ENCODE results near the gene TLL2.

The TLL2 gene

DNA sequence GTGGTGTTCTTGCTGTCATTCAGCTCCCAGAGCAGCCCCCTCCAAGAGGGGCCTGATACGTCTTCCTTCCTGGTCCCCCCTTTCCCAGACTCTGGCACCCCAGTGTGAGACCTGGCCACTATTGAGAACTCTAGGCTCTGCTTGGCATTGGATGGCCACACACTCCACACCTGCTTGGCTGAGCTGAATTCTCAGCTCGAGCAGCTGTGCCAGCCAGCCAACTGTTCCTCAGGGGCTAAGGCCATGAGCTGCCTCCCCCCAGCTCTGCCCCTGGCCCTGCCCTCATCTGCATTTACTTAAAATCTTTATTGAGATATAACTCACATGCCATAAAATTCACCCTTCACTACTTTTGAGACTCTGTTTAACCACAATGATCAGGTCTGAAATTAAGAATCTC, 6.7 kb downstream of the TLL2 start:
- no peak for DNase-seq (ENCODE audit: low spot score)

DNA sequence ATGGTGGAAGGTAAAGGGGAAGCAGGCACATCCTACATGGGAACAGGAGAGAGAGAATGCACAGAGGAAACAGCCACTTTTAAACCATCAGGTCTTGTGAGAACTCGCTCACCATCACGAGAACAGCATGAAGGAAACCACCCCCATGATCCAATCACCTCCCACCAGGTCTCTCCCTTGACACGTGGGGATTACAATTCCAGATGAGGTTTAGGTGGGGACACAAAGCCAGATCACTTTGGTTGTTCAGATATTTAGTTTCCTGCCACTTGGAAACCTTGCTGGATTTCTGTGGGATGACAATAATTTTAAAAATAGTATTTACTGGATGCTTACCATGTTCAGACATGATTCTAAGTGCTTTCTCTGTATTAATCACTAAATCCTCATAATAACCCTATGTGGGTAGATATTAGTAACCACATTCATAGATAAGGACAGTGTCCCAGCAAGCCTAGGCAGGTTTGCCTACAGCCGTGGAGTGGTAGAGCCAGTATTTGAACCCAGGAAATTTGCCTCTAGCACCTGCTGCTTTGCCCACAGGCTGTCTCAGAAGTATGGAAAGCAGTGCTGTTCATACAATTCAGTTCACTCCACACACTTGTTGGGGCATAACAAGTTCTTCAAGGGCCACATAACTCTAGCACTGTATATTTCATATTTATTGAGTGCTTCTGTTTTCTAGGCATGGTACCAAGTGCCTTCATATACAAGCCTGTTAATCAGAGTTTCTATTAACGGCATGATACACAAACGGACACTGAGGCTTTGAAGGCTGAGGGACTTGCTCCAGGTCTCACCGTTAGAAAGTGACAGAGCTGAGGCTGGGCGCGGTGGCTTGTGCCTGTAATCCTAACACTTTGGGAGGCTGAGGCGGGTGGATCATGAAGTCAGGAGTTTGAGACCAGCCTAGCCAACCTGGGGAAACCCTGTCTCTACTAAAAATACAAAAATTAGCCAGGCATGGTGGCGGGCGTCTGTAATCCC, 8.3 kb downstream of the TLL2 start:
- DNase-seq (ENCODE audit: low spot score) = no peak

DNA sequence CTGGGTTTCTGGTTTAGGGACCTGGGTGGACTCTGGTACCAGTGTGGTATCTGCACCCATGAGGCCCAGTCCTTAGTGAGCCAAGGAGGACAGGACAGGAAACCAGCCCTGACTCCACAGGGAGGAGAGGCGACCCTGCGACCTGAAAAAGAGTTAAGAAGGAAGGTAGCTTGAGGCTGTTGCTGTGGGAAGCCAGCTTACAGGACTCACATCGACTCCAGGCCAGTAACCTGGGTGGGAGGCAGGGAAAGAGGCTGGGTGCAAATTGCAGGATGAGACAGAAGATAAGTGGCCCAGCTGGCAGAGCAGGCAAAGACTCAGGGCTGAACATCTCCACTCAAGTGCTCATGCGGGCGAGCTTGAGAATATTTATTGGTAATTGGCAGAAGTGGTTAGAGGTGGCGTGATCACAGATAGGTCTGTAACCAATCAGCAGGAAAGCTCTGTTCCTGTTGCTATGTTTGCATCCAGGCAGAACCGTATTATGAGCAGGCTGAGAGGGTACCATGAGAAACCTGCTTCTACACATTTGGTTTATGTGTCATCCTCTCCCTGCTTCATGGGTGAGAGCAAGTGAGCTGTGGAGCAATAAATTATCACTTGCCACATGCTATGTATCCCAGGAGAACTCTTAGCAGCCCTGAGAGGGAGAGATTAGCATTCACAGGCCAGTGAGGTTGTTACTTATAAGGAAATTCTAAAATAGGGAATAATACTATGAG, 11.0 kb downstream of the TLL2 start:
- DNase-seq (ENCODE audit: low spot score) = no peak

DNA sequence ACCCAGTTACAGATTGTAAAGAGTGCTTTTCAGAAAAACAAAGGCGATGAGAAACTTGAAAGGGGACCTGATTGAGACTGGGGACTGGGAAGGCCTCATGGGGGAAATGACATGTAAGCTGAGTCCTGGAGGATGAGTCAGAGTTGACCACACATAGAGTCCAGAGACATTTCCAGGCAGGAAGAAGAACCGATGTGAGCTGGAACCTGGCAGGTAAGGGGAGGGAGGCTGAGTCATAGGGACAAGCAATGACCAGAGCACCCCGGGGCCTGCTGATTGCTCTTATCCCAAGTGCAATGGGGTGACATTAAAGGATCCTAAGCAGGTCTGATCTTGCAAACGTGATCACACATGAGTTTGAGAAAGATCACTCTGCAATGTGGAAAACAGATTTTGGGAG, 11.7 kb downstream of the TLL2 start:
- no peak for DNase-seq (ENCODE audit: low spot score)

DNA sequence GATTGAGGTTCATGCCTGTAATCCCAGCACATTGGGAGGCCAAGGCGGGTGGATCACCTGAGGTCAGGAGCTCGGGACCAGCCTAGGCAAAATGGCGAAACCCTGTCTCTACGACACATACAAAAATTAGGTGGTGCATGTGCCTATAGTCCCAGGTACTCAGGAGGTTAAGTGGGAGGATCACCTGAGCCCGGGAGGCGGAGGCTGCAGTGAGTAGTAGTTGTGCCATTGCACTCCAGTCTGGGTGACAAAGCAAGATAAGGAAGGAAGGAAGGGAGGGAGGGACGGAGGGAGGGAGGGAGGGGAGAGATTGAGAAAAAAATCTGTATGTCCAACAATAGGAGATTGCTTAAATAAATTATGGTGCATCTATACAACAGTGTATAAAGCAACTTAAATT, 13.2 kb downstream of the TLL2 start:
- no peak for DNase-seq (ENCODE audit: low spot score)

DNA sequence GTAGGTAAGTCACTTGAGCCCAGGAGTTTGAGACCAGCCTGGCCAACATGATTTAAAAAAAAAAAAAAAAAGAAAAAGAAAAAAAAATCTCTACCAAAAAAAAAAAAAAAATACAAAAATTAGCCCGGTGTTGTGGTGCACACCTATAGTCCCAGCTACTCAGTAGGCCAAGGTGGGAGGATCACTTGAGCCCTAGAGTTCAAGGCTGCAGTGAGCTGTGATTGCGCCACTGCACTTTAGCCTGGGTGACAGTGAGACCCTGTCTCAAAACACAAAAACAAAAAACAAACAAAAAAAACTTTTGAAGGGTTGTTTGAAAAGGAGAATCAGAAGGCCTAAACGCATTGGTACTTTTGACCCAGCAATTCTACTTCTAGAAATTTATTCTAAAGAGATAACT, 13.7 kb downstream of the TLL2 start:
- DNase-seq (ENCODE audit: low spot score) = no peak

DNA sequence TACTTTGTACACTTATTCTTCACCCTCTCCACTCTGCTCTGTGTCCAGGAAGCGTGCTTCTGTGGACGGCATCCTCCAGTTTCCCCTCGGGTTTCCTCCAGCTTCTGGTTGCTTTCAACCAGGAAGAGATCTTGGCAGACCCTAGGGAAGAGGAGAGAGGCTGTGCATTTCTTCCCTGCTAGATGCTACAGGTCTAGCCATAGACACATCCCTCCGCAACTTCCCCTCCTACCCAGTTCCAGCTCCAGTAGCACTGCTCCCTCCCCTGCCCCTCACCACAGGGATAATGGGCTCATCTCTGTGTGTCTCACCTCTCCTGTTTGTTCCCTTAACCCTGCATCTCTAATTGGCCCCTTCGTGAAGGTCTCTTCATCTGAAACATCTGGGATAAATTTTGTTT, 16.3 kb downstream of the TLL2 start:
- no peak for DNase-seq (ENCODE audit: low spot score)

DNA sequence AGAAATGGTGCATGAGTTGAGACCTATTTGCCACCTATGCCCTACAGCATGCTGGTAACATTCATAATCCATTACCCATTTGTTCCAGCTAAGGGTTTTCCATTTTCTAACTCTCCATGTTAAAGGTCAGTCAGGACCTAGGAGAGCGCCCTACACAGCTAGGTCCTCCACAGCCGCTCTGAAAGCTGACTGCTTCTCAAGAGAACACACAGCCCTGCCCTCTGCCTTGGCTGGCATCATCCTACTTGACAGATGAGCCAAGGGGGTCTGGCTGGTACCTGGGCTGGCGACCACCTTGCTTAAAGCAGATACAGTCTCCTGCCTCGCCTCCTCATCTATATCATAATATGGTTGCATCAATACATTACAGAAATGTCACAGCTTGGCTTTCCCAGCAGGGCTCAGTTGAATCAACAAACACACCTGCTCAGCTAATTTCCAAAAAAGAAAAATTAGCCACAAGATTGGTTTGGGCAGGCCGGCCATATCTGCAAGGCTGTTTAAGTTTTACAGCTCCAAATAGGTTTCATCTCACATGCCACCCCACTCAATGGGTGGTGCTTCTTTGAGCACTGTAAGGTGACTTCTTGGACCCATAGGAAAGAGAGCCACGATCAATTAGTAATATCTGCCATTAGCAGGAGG, 17.3 kb downstream of the TLL2 start:
- DNase-seq (ENCODE audit: low spot score) = no peak

DNA sequence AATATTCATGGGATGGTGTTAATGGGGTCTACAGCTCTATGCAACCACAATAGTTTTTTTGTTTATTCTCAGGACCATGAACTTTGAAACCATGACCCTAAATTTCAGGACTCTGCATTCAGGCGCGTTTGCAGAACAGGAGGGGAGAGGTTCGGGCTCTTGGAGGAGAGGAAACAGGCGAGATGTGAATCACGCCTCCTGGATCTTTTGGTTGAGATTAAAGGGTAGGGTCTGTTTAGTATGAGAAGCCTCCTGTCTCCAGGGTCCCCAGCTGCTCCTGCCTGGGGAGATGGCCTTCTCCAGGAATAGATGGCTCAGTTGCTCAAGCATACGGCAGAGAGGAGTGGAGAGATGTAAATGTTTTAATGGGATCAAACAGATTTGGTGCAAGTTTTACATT, 18.2 kb downstream of the TLL2 start:
- no peak for DNase-seq (ENCODE audit: low spot score)

DNA sequence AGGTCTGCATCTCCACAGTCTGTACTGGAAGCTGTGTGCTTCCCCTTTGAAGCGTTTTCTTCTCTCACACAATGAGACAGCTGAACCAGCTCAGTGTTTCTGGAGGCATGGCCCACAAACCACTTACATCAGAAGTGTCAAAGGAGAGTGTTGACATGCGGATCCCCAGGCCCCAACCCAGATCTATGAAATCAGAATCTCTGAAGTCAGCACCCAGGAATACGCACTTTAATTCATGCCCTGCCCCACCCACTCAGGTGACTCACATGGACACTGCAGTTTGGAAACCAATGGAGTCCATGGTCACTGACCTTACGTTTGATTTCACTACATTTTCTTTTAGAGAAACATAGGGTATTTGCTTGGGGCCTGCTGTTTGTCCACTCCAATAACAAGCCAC, 19.0 kb downstream of the TLL2 start:
- DNase-seq (ENCODE audit: low spot score) = no peak

DNA sequence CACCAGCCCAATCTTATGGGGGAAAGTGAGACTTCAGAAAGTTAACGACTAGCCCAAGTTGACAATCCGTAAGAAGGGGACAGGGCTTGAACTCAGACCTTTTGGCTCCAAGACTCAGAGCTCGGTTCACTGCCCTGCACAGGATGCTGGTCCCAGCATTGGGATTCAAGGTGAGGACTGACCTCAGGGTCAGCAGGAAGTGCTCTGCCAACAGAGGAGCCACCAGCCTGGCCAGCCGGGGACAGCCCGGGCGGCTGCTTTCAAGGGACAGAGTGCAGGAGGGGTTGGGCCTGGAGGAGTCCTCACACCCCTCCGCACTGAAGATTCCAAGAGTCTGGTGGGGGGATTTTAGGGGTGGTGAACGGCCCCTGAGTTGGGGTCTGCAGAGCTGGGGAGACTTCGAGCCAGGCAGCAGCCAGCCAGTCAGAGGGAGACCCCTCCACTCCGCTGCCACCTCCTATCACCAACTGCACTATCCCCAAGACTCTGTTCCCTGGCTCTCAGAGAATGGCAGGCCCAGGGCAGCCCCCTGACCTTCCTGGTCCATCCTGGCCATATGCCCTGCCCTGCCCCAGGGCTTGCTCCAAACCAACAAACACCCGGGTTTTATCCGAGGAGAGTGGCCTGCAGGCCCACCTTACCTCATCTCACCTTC, 19.7 kb downstream of the TLL2 start:
- DNase-seq (ENCODE audit: low spot score) = no peak

DNA sequence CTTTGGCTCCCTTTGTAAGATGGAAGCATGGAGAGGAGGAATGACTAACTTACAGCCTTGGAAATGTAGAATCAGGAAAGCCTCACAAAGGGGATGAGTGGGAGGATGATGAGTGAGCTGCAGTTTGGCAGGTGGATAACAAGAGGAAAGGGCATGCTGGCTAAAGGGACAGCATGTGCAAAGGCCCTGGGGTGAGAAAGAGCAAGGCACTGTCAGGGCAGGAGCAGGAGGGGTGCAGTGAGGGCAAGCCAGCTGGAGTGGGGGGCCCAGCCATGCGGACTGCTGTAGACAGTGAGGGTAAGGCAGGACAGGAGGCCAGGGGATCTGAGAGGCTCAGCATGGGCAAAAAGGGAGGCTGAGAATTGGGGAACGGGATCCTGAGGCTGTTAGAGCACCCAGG, 20.5 kb downstream of the TLL2 start:
- no peak for DNase-seq (ENCODE audit: low spot score)

DNA sequence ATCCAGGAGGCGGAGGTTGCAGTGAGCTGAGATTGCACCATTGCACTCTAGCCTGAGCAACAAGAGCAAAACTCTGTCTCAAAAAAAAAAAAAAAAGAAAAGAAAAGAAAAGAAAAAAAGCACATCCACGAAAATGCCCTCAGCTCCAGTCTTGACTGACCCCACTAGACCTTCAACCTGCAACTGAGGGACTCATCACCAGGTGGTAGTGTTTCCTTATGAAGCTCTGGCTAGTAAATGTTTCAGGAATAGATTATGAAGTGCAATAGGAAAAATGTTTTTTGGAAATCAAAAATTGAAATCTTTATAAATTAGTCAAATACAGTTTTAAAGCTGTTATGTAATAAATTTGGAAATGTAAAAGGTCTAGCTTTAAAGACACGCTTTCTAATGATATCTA, 22.4 kb downstream of the TLL2 start:
- DNase-seq (ENCODE audit: low spot score) = no peak

DNA sequence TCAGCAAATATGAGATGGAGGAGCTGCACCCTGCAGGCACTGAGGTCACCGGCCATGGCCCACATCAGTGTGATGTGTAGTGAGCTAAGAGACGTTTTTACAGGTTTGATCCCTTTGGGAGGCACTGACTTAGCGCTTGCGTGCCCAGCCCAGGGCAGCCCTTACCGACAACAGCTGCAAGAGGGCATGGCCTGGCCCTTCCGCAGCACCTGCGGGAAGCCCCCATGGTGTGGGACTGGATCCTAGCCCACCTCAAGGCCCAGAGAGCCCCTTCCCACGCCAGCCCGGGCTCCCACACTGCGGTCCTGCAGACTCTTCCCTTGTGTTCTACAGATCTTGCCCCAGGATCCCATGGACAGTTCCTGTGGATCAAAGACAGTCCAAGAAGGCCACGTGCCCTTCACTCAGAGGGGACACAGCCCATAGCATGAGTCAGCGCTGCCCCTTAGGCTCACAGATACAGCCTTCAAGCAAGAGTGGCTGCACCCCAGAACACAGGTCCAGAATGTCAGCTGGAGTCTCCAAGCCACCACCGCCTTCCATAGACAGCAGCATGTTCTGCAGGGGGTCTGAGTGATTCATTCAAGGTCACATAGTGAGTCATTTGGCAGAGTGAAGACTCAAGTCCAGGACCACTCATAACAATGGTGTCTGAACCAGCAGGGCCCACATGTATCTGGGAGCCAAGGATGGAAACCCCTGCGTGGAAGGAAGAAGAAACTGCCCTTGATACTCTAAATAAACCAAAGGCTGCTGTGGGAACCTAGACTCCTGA, 25.4 kb downstream of the TLL2 start:
- no peak for DNase-seq (ENCODE audit: low spot score)

DNA sequence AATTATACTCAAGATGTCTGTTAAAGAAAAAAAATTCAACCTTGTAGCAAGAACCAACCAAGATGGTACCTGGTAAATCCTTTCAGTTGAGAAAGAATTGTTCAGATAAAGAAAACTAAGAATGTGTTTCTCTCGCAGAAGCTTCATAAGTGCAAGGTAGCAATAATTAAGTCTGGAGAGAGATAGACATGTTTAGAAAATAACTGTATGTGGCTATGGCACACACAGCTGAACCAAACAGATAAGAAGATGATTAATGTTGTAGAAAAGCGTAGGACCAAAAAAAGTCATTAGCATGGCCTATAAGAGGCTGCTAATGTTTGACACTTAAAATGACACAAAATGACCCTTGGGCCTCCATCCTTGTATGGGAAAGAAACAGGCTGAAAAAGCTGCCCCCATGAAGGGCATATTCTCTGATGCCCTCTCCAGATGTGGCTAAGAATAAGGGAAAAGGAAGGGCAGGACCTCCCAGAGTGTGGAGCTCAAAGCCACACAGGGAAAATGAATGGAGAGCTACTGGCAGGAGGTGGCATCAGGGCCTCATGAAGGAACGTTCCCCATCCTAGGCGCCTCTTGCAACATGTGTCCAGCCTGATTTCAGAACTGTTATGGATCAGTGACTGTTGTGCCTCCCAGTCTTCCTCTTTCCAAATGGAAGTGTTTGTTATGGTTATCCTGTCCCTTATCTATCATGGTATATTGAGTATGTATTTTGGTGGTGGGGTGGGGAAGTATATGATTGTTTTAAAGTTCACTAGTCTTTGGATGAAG, 30.7 kb downstream of the TLL2 start:
- DNase-seq (ENCODE audit: low spot score) = no peak

DNA sequence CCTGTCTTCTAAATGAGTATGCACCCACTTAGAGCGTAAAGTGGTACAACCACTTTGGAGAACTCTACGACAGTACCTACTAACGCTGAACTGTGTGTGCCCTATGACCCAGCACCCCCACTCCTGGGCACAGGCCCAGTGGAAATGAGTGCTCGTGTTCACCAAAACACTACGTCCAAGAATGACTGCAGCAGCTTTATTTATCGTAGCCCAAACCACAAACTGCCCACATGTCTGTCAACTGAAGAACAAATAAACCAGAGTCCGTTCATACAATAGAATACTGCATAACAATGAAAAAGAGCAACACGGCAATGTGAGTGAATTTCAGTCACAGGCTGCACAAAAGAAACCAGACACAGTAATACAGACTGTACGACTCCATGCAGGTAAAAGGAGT, 35.4 kb downstream of the TLL2 start:
- no peak for DNase-seq (ENCODE audit: low spot score)

DNA sequence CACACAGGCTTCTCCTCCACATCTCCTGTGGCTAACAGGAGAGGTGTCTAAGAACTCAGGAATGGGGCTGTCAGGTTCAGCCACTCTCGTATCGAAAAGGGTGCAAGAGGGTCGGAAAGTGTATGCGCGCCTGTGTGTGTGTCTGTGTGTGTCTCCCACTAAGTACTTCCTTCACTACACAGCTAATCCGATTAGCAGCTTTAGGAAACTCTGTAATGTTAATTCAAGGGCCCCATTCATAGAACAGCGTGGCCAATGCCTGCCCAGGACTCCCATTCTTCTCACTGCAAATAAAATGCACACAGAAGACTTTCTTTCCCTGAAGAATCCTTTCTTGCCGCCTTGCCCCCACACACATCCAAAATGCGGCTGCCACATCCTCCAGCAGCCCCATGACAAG, 39.9 kb downstream of the TLL2 start:
- no peak for DNase-seq (ENCODE audit: low spot score)

DNA sequence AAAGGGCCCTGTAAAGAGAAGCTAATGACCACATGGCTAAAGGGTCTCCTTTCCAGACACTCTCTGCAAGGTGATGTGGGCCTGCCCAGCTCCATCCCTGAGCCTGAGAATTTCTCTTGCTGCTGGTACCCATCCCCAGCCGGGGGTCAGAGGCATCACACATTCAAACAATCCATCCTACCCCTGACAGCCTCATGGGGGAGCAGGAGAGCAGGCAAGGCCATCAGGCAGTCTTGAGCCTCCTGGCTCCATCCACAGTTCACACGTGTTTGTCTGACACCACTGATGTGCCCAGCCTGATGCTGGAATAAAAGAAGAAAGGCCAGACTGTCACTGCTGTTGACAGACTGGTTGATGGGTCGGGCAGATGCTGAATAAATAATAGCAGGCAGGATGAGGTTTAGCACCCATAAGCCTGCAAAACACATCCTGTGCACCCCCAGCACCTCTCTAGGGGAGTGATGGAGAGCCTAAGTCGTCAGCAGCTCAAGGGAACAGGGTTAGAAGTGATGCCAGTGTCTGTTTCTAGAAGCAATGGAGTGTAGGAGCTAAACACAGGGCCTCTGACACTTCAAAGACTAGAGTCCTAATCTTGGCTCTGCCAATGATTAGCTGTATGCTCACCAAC, 43.5 kb downstream of the TLL2 start:
- DNase-seq (ENCODE audit: low spot score) = peak; percentile 15

DNA sequence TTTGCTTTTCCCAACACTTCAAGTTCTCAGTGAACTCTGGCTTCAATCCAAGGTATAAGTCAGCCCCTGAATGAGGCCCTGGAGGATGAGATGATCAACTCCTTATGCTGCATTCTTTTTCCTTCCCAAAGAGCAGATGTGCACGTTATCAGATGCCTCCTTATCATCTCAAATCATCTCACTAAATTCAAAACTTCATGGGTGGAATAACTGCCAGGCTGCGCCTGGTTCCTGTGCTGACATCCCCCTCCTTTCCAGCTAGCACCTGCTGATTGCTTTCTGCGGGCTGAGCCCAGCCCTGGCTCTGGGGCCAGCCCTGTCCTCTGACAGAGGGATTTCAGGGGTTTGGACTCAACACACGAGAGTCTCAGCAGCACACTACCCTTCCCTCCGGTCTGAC, 44.9 kb downstream of the TLL2 start:
- no peak for DNase-seq (ENCODE audit: low spot score)

DNA sequence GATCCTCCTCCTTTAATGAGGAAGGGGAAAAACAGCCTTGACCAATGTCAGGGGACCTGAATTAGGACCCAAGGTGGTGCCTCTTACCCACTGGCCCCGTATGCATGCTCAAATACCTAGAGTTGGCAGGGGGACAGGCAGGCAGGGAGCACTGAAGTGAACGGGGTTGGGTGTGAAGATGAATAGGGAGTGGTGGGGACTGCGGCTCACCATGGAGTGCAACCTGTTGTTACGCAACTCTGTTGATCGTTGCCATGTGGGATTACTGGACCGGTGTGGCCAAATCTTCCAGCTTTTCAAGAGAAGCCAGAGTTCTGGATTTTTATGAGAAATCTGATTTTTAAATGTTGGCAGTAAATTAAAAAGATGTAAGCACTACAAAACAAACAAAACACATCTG, 48.1 kb downstream of the TLL2 start:
- DNase-seq (ENCODE audit: low spot score) = no peak
